Right kidney (tissue), 1 donor: ENCODE results near the gene MYOF.
"Not testable (repeated sequence)": the region's sequence is repeated elsewhere in the genome, so short reads cannot be mapped to it uniquely, and the experiment has no call there.

Source experiments
- DNase-seq: peaks from one replicate; pipeline ENCODE4 v3.0.0-alpha.2; 2016

The MYOF gene

DNA sequence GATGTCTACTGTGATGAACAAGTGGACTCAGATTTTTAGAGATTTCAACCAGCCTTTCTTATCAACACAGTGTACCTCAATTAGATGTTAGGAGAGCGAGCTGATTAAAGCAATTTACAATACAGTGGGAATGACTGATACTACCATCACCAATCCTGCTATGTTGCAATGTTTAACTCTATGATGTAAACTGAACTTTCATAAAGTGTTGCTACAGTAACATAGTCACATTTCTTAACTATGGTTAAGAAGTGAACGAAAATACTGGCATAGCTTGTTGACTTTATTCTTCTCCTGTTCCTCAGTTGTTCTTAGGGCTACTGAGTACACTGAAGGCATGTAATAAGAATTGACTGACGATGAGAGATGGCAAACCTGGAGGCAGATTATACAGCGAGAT lies 139.8 kb downstream of the MYOF start:
- DNase-seq = no peak

DNA sequence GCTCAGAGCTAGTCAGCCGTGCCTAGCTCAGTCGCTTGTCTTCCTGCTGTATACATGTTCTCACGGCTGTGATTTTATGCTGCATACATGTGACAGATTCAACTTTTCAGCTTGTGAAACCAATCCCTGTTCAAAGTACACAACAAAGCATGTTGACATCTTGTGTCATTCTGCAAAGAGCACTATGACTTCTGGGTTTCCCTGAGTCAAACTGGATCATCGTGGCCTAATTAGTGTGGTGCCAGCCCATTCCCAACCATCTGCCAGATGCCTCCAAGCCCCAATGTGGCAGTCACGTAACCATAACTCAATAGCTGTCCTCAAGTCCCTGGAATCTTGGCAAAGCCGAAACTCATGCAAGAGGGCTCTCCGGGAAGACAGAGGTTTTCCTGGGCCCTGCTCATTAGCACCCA lies 144.8 kb downstream of the MYOF start:
- no peak for DNase-seq

DNA sequence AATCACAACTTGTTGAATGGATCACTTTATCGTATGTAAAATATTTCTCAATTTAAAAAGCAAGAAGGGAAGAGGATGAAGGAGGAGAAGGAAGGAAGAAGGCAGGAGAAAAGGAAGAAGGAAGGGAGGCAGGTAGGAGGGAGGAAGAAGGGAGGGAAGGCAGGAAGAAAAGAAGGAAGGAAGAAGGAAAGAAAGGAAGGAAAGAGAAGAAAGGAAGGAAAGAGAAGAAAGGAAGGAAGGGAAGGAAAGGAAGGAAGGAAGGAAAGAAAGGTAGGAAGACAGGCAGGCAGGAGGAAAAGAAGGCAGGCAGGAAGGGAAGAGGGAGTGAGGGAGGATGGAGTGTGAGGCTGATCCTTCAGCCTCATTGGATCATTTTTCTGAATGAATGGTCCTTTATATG lies 145.5 kb downstream of the MYOF start:
- no peak for DNase-seq

DNA sequence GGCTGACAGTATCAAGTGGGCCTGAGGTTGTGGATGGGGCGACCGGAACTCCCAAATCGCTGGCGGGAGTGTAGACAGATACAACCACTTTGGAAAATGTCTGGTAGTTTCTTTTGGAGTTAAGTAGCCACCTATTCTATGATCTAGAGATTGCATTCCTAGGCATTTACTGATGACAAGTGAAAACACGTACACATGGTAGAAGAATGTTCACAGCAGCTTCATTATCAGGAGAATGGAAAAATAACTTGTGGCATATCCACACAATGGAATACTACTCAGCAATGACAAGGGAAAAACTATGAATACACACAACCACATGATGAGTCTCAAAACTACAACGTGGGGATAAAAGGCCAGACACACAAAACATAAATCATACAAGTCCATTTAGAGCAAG lies 146.0 kb downstream of the MYOF start:
- no peak for DNase-seq

DNA sequence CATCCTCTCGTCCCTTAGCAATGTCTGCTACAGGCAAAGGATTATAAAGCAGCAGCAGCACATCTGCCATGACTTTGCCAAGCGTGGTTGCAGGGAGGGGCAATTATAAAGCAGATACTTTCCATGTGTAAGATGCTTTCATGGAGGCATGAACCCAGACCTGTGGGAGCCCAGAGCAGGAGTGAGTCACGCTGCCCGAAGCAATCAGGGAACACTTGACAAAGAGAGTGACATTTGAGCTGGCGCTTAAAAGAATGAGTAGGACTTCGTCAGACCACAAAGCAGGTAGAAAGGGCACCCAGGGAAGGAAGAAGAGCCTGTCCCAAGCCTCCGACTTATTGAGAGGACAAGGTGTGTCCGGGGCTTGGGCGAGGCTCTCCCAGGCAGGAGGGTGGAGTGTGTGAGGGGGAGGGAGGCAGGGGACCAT lies 147.2 kb downstream of the MYOF start:
- DNase-seq = no peak

DNA sequence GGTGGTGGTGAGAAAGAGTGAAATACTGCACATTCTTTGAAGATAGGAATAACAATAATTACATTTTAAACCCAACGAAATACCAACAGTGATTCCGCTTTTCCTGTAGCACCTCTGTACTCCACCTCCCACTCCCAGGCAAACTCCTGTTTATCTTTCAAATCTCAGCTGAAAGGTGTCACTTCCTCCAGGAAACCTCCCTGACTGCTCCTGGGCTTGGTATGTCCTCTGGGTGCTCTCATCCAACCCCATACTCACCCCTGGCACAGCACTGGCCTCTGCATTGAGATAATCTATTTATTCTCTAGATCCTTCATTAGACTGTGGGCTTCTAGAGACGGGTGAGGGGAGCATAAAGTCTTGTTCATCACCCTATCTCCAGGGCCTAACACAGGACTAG lies 148.0 kb downstream of the MYOF start:
- DNase-seq = no peak

DNA sequence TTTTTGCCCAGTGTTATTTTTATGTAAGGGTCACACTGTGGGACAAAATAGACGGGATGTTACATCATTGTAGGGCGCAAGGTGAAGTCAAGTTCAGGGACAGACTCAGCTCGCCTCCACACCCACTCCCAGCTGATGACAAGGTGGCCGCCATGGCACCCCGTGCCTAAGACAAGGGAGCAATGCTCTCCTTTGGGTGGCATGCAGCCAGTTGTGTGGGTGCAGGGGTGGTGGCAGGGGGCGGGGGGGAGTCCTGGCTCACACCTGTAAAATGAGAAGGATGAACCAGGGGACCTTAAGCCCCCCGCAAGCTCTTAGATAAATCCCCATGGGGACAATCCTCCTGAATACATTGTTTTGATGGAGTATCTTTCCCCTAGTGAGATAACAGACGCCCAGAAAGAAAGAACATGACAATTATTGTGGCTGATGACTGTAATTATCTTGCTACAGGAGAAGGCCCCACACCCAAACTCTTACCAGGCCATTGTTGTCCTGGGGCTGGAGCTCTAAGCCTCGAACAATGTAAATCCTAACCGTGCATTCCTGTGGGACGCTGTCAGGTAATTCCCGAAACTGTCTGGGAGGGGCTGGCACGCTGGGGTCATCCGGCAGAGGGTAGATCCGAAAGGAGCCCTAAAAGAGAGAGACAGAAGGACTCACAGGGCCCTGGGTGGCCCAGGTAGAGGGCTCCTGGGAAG lies 148.7 kb downstream of the MYOF start:
- no peak for DNase-seq

DNA sequence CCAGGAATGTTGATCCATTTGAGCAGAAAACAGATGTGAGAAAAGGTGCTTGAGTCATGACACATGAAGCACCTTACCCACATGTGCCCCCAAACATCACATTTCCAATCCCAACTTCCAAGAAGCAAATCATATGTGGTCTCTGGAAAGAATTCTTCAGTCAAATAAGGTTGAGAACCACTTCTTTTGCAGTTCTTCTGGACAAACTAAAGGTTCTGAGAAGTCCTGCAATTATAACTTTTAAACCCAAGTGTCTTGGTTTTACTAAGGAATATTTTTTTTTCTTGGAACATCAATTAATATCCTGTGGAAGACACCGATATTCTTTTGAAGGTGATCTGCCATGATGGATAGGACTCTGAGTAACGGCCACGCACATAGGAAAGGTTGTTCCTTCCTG lies 151.3 kb downstream of the MYOF start:
- no peak for DNase-seq

DNA sequence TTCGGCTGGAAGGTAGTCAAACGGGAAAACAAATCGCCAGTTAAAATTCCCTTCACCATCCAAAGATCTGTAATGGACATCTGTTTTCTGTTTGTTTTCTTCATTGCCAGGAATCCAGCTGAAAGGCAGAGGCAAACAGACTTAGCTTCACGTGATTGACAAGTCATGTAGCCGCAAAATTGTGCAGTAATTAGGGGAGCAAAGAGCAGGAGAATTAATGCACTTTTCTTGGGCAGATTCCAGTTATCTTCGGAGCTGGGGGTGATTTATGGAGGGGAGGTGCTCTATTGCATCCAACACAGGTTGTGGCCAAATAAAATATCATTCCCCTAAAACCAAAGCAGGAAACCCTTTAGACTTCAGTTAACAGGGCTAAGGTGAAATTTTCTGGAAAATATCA lies 162.2 kb downstream of the MYOF start:
- peak; percentile 22 for DNase-seq

DNA sequence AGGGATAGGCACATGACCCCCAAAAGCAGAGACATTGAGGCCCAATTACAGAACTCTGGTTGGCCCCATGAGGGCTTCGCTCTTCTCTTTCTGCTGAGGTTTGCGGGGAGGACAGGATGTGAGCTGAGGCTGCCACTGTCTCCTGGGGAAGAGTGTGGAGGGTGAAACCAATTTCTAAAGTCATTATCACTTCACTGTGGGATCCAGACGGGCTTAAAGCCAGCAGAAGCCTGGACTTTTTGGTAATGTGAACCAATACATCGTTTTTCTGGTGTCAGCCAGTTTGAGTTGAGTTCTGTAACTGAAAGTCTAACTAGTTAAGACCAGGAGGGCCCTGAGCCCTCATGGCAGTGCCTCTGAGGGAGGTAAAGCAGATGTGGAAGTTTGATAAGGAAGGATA lies 163.0 kb downstream of the MYOF start:
- no peak for DNase-seq

DNA sequence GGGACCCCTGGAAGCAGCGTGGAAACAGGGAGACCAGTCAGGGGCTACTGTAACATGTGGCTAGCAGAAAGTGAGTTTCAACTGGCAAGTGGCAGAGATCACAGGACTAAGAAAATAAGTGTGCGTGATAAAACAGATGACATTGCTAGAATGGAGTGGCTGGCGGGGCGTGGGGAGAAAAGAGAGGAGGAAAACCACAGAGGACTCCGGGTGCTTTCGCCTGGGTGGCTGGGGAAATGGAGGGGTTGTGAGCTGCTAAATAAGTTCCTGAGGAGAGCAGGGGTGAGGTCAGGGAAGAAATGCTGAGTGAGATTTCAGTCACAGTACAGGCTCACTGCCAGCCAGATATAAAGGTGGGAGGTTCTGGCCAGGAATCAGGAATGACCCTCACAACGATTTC lies 166.9 kb downstream of the MYOF start:
- DNase-seq = no peak

DNA sequence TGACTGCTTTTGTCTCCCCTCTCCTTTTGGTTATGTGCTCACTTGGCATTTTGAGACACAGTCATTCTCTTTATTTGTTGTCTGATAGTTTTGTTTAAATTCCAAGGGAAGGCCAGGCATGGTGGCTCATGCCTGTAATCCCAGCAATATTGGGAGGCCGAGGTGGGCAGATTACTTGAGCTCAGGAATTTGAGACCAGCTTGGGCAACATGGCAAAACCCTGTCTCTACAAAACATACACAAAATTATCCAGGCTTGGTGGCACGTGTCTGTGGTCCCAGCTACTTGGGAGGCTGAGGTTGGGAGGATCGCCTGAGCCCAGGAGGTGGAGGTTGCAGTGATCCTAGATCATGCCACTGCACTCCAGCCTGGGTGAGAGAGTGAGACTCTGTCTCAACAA lies 167.5 kb downstream of the MYOF start:
- DNase-seq = not testable (repeated sequence)

DNA sequence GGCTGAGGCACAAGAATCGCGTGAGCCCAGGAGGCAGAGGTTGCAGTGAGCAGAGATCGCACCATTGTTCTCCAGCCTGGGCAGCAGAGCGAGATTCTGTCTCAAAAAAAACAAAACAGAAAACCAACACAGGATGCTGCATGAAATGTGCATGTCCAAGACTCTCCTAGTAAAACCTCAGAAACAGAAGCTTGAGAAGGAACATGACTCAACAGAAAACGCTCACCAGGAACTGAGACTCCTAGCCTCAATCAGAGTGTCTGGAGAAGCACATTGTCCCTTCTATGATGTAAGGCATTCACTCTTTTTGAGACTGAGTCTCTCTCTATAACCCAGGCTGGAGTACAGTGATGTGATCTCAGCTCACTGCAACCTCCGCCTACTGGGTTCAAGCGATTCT lies 168.3 kb downstream of the MYOF start:
- no peak for DNase-seq

DNA sequence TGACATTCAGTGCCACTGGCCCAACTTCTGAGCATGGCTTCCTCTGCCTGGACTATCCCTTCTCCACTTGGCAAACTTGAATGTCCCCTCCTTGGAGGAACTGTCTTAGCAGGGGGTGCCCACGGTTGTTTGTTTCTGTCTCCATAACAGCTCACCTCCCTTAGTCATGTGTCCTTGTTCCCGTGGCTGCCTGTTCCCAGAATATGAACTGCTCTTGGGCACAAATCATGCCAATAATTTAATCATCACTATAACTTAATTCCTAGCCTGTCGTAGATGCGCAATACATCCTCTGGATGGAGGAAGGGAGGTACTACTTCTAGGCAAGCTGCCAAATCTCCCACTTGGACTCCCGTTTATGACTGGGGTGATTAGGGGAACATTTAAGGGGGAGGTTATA lies 173.1 kb downstream of the MYOF start:
- no peak for DNase-seq

DNA sequence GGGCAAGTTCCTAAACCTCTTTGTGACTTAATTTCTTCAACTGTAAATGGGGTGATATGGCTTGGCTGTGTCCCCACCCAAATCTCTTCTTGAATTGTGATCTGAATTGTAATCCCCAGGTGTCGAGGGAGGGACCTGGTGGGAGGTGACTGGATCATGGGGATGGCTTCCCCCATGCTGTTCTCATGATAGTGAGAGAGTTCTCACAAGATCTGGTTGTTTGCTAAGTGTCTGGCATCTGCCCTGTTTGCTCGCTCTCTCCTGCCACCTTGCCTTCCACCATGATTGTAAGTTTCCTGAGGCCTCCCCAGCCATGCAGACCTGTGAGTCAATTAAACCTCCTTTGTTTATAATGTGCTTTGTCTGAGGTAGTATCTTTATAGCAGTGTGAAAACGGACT lies 177.0 kb downstream of the MYOF start:
- DNase-seq = no peak

DNA sequence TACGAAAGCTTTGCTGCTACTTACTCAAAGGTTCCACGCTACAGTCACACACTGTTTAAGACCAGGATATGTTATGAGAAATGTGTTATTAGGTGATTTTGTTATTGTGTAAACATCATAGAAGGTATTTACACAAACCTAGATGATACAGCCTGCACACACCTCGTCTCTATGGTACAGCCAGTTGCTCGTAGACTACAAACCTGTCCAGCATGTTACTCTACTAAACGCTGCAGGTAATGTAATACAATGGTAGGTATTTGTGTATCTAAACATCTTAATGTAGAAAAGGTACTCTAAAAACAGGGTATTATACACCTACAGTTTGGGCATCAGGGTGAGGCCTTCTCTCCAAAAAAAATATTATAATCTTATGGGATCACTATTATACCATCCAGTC lies 181.2 kb downstream of the MYOF start:
- no peak for DNase-seq

DNA sequence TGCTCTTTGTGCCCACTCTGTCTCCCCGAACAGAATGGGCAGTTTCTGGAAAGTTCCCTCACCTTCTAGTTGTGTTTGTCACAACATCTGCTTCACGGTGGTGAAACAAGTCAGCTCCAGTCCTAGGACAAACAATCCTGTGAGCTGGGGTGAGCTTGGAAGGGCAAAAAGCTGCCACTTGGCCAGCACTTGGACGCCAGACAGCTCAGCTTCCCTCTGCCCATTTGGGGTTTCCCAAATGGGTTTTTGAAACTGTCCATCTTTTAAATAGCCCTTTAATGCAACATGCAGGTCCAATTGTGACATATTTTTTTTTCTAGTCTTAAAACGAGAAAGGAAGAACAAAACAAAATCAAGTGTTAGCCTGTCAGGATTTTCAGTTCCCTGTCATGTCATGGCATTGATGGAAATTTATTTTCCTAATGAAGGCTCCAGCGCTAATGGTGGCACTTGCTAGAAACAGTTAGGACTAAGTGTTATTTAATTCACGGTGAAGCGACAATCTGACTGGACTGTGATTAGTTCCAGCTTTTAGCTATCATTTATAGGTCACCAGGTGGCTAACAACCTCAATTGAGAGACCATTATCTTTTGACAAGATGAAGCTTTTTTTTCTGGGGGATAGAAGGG lies 181.7 kb downstream of the MYOF start:
- no peak for DNase-seq

DNA sequence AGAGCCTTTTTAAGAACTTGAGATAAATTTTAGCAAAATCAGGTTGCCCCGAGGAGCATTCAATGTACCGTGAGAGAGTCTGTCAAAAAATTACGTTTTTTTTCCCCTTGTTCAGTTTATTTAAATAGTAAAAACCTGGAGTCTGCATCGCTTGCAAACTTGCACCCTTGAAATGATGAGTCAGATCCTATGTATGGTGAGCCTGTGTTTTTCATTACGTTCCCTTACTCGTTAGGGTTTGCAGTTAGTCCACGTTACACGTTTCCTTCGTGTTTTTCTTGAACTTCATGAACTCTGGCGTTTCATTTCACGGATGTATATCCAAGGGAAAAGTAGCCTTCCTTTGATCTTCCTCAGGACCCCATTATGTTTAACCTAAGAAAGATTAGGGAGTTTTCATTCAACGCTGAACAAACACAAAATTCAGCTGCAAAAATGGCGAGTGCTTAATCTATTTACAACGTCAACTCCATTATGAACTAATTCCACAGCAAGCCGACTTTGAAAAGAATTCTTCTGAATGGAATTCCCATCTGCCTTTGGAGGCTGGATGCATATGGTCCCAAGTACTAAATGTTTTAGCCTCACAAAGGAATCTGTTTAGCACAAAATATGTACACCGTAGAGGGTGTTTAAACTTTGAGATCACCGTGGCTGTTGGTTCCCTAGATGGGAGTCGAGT lies 182.4 kb downstream of the MYOF start:
- no peak for DNase-seq

DNA sequence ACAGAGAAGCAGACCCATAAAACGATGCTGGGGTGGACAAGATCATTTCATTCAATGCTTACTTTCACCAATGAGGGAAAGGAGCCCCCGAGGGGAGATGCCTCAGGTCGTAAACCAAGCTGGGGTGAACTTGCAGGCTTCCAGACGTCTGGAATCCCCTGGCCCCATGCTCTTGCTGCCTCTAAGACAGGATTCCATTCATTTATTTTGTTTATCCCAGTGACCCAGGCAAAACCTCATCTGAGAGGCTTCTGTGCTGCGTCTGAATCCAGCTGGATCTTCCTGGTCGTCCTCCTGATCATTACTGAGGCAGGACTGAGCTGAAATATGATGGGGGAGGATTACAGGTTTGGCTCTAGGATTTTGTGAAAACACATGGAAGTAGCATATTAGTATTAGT lies 182.9 kb downstream of the MYOF start:
- DNase-seq = no peak

DNA sequence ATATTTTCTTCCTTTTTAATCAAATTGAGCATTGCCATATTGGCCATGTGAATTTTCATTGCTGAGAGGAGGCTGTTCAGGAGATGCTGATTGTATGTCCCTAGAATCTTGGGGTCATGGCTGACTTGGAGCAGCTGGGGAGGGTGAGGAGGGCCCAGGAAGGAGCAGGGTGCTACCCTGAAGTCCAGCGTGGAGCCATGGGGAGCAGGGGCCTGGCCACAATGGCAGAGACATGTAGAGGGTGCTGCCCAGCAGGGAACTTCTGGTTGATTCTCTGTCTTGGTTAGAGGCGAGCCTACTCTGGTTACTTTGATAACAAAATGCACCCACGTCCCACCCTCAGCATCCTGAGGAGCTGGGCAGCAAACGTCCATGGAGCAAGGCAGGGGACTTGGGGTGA lies 186.0 kb downstream of the MYOF start:
- DNase-seq = no peak

DNA sequence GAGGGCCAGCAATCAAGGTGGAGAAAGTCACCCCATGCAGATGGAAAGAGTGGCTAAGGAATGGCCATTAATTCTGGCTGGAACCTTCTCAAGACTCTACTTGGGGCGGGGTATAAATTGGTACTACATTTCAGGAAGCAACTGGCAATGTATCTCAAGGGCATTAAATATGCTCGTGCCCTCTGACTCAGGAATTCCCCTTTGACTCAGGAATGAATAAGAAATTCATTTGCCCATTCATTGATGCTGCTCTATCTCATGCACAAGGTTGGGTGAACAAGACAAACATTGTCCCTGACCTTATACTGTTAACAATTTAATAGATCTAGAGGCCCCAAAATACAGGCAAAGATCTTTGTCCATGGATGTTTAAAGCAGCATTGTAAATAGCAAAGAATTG lies 188.1 kb downstream of the MYOF start:
- DNase-seq = no peak

DNA sequence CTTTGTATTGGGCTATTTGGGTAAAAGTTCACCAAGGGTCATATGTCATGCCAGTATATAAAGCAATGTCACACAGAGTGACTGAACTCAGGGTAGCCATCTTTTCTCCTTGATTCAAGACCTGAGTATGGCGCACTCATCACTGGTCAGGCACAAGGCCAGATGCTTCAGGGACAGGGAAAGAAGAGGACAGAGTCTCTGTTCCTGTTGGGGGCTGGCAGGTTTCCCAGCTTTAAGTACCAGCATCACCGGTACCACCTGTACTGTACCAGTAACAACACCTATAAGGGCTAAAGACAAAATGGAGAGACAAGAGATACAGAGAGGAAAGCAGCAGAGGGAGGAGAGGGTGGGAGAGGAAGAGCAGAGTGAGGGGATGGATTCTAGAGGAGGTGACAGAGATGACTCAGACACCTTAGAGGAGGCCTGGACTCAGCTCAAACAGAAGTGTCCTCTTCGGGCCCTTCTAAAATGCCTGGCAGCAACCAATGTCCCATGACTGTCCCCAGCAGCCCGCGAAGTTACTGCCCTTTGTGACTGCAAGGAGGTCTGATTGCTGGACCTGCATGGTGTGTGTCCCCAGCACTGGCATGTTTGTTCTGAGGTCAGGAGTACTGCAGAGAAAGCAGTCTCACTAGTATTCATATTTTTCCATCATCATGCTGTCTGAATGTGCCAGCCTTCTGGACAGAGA lies 191.3 kb downstream of the MYOF start:
- no peak for DNase-seq
